ENCODE results near the gene MEF2C.

DNA sequence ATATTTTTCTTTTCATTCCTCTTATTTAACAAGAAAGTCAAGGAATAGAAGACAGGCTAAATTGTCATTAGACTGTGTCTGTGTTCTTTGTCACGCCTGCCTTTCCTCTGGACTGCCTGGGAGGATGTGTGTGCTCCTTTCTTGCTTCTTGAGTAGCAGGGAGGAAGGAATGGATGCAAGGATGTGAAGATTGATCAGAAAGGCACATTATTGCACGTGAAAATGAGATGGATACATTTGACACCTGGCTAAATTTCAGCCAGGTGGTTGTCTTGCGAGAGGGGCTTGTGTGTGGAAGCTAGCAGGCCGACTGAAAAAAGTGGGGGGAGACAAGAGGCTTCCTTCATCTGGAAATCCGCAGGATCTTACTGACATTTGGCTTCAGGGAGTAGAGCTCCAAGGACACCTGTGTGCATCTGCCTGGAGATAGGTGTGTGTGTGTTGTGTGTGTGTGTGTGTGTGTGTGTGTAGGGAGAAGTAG, 200.1 kb downstream of the MEF2C start:
- TF ChIP-seq, protein P1, sequence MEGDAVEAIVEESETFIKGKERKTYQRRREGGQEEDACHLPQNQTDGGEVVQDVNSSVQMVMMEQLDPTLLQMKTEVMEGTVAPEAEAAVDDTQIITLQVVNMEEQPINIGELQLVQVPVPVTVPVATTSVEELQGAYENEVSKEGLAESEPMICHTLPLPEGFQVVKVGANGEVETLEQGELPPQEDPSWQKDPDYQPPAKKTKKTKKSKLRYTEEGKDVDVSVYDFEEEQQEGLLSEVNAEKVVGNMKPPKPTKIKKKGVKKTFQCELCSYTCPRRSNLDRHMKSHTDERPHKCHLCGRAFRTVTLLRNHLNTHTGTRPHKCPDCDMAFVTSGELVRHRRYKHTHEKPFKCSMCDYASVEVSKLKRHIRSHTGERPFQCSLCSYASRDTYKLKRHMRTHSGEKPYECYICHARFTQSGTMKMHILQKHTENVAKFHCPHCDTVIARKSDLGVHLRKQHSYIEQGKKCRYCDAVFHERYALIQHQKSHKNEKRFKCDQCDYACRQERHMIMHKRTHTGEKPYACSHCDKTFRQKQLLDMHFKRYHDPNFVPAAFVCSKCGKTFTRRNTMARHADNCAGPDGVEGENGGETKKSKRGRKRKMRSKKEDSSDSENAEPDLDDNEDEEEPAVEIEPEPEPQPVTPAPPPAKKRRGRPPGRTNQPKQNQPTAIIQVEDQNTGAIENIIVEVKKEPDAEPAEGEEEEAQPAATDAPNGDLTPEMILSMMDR (IDR thresholded peaks at IDR 0.05 in 2 of 3, conservative IDR thresholded peaks at IDR 0.05 in 1 of 3; ENCODE audit: borderline replicate concordance in 1 of 3, insufficient read depth in 1 of 3, low read depth in 2 of 3, low read length in 2 of 3), result no peak
- TF ChIP-seq YY1 (IDR thresholded peaks at IDR 0.05; ENCODE audit: extremely low read depth, insufficient replicate concordance, low read depth, low read length) (no peak), POLR2A (IDR thresholded peaks at IDR 0.05; ENCODE audit: borderline replicate concordance, extremely low read depth, insufficient read depth, insufficient read length) (no peak), EGR1 (IDR thresholded peaks at IDR 0.05; ENCODE audit: low read depth) (no peak), CEBPB (IDR thresholded peaks at IDR 0.05; ENCODE audit: low read depth) (no peak), ZFX (IDR thresholded peaks at IDR 0.05) (no peak), EZH2 (IDR thresholded peaks at IDR 0.05) (no peak), SP1 (IDR thresholded peaks at IDR 0.05; ENCODE audit: low read depth) (no peak)
